ENCODE measurements around the gene DGKI.

Gene DGKI

GRCh38 chr7:137755846-137756651 lies 90.7 kb downstream of the DGKI start:
- Histone ChIP-seq H3K4me1 (ENCODE audit: control insufficient read depth, insufficient read depth, low read length) (no peaks in the 10 kb centered on the region), H3K4me3 (ENCODE audit: low read depth, low read length) (no peak overlapping the region), H3K9me3 (ENCODE audit: control insufficient read depth, insufficient read depth, low read depth, low read length) (no peaks in the 10 kb centered on the region), H3K36me3 (ENCODE audit: control insufficient read depth in 2 of 2, insufficient read depth in 1 of 2, low read length in 2 of 2) (no peaks in the 10 kb centered on the region), H3K27ac (ENCODE audit: extremely low read depth, low read depth, low read length) (no peak overlapping the region)
- CTCF ChIA-PET = interaction anchor here (1.3 kb wide), 1 partner anchor 100 kb away, joined by 7 read pairs; no protein-coding TSS in a partner anchor
- POLR2A ChIA-PET = no interaction called here
- TF ChIP-seq ZNF324 (tag by site-specific recombination; IDR thresholded peaks at IDR 0.05) (no peak), ZNF449 (tag by site-specific recombination; IDR thresholded peaks at IDR 0.05) (no peak)

GRCh38 chr7:137755427-137755826 lies 91.3 kb downstream of the DGKI start:
- H3K9me3 ChIP-seq (ENCODE audit: control insufficient read depth, insufficient read depth, low read depth, low read length) = no peaks in the 10 kb centered on the region
- no peaks in the 10 kb centered on the region for H3K36me3 ChIP-seq (ENCODE audit: control insufficient read depth in 2 of 2, insufficient read depth in 1 of 2, low read length in 2 of 2)
- ChIA-PET POLR2A (no interaction called here), CTCF (interaction anchor here (1.3 kb wide), 1 partner anchor 99 kb away, joined by 7 read pairs; no protein-coding TSS in a partner anchor)
- no peaks in the 10 kb centered on the region for H3K4me1 ChIP-seq (ENCODE audit: control insufficient read depth, insufficient read depth, low read length)
- no peak overlapping the region for H3K27ac ChIP-seq (ENCODE audit: extremely low read depth, low read depth, low read length)
- no peak for TF ChIP-seq PRDM10 (tag by site-specific recombination; IDR thresholded peaks at IDR 0.05)
- TF ChIP-seq ZNF692 (tag by site-specific recombination; IDR thresholded peaks at IDR 0.05) = no peak
- no peak for TF ChIP-seq ZNF529 (tag by site-specific recombination; IDR thresholded peaks at IDR 0.05; ENCODE audit: insufficient replicate concordance)
- TF ChIP-seq ZNF132 (tag by site-specific recombination; IDR thresholded peaks at IDR 0.05; ENCODE audit: borderline replicate concordance) = no peak
- TF ChIP-seq ZNF776 (tag by site-specific recombination; IDR thresholded peaks at IDR 0.05; ENCODE audit: borderline replicate concordance) = no peak
- no peak for TF ChIP-seq ZXDB (tag by site-specific recombination; IDR thresholded peaks at IDR 0.05)
- no peak for TF ChIP-seq ZSCAN18 (tag by site-specific recombination; IDR thresholded peaks at IDR 0.05)
- TF ChIP-seq ZNF654 (tag by site-specific recombination; IDR thresholded peaks at IDR 0.05; ENCODE audit: low read depth) = no peak
- TF ChIP-seq ZNF488 (tag by site-specific recombination; IDR thresholded peaks at IDR 0.05) = no peak
- no peak for TF ChIP-seq ZNF555 (tag by site-specific recombination; conservative IDR thresholded peaks at IDR 0.05)
- no peak for TF ChIP-seq ZBTB7A (tag by site-specific recombination; IDR thresholded peaks at IDR 0.05; ENCODE audit: low read depth)
- TF ChIP-seq ZNF354C (tag by site-specific recombination; IDR thresholded peaks at IDR 0.05; ENCODE audit: borderline replicate concordance, low read depth) = no peak
- no peak for TF ChIP-seq ZNF112 (tag by site-specific recombination; IDR thresholded peaks at IDR 0.05)
- no peak for TF ChIP-seq RBAK (tag by site-specific recombination; IDR thresholded peaks at IDR 0.05)
- no peak for TF ChIP-seq ZNF239 (tag by site-specific recombination; IDR thresholded peaks at IDR 0.05)
- TF ChIP-seq ZNF473 (tag by site-specific recombination; IDR thresholded peaks at IDR 0.05) = no peak
- H3K4me3 ChIP-seq (ENCODE audit: low read depth, low read length) = no peak overlapping the region
